ENCODE data around the gene CSTB. TPM values are rescaled to one million over a fixed set of nuclear protein-coding genes. Genes with fewer than 3 reads are reported as not detected.

CSTB gene
- polyA plus RNA-seq, 1 experiment: 58.2 TPM

GRCh38 chr21:43744725-43745124 lies 31.4 kb downstream of the CSTB start:
- Histone ChIP-seq H3K27me3 (ENCODE audit: control insufficient read depth, insufficient read depth, low read length) (no peaks in the 10 kb centered on the region), H3K4me3 (ENCODE audit: low read depth, low read length) (no peak overlapping the region), H3K36me3 (ENCODE audit: control insufficient read depth, insufficient read depth, low read length) (peaks cover 44% of the 10 kb centered on the region)
- ChIA-PET CTCF (no interaction called here), POLR2A (no interaction called here)
- no peak for DNase-seq (ENCODE audit: low read depth)
- no peak for TF ChIP-seq CTCF (IDR thresholded peaks at IDR 0.05; ENCODE audit: insufficient read depth, low read depth, low read length)

GRCh38 chr21:43743947-43744346 lies 32.2 kb downstream of the CSTB start:
- ChIA-PET CTCF (no interaction called here), POLR2A (no interaction called here)
- no peak for DNase-seq (ENCODE audit: low read depth)
- peaks cover 39% of the 10 kb centered on the region for H3K36me3 ChIP-seq (ENCODE audit: control insufficient read depth, insufficient read depth, low read length)
- no peak for TF ChIP-seq CTCF (IDR thresholded peaks at IDR 0.05; ENCODE audit: insufficient read depth, low read depth, low read length)
- no peak overlapping the region for H3K4me3 ChIP-seq (ENCODE audit: low read depth, low read length)
- no peaks in the 10 kb centered on the region for H3K27me3 ChIP-seq (ENCODE audit: control insufficient read depth, insufficient read depth, low read length)

- Histone ChIP-seq H3K27me3 (ENCODE audit: control insufficient read depth, insufficient read depth, low read length) (no peaks in the 10 kb centered on the region), H3K36me3 (ENCODE audit: control insufficient read depth, insufficient read depth, low read length) (peaks cover 32% of the 10 kb centered on the region), H3K4me3 (ENCODE audit: low read depth, low read length) (no peak overlapping the region)
- ChIA-PET POLR2A (no interaction called here), CTCF (no interaction called here)
- DNase-seq (ENCODE audit: low read depth): no peak
- TF ChIP-seq CTCF (IDR thresholded peaks at IDR 0.05; ENCODE audit: insufficient read depth, low read depth, low read length): no peak
These were observed 34.5 kb downstream of the CSTB start for GRCh38 chr21:43741423-43742096.

GRCh38 chr21:43740497-43741156 lies 35.5 kb downstream of the CSTB start:
- TF ChIP-seq CTCF (IDR thresholded peaks at IDR 0.05; ENCODE audit: insufficient read depth, low read depth, low read length): no peak
- no peak for DNase-seq (ENCODE audit: low read depth)
- POLR2A ChIA-PET: no interaction called here
- H3K36me3 ChIP-seq (ENCODE audit: control insufficient read depth, insufficient read depth, low read length): peaks cover 27% of the 10 kb centered on the region
- no peaks in the 10 kb centered on the region for H3K27me3 ChIP-seq (ENCODE audit: control insufficient read depth, insufficient read depth, low read length)
- CTCF ChIA-PET: no interaction called here
- H3K4me3 ChIP-seq (ENCODE audit: low read depth, low read length): no peak overlapping the region

GRCh38 chr21:43739621-43740435 lies 36.3 kb downstream of the CSTB start:
- DNase-seq (ENCODE audit: low read depth): no peak
- peaks cover 22% of the 10 kb centered on the region for H3K36me3 ChIP-seq (ENCODE audit: control insufficient read depth, insufficient read depth, low read length)
- no peak overlapping the region for H3K4me3 ChIP-seq (ENCODE audit: low read depth, low read length)
- CTCF ChIA-PET: no interaction called here
- no peak for TF ChIP-seq CTCF (IDR thresholded peaks at IDR 0.05; ENCODE audit: insufficient read depth, low read depth, low read length)
- no peaks in the 10 kb centered on the region for H3K27me3 ChIP-seq (ENCODE audit: control insufficient read depth, insufficient read depth, low read length)
- POLR2A ChIA-PET: no interaction called here
